OCI-LY1 (cell line): ENCODE data around the gene CIB4.

Experiments
- H2AFZ ChIP-seq: fragments of 200-600 bp; sonication (generic), shearing (Covaris generic); 2 replicates; pipeline ENCODE4 v1.6.0; 2014; ENCODE audit warnings: antibody characterized with exemption, mild to moderate bottlenecking, low read length
- H3F3A ChIP-seq: fragments of 200-600 bp; sonication (generic), shearing (Covaris generic); 2 replicates; pipeline ENCODE4 v1.6.0; 2014; ENCODE audit warnings: mild to moderate bottlenecking, antibody characterized with exemption, low read length, moderate library complexity; ENCODE audit not compliant: insufficient read depth
- H3K27ac ChIP-seq: fragments of 200-600 bp; sonication (generic); 2 replicates; pipeline ENCODE4 v1.5.1; 2014; ENCODE audit warnings: low read length, mixed run types, mild to moderate bottlenecking, low read depth; ENCODE audit not compliant: poor library complexity, severe bottlenecking
- H3K27me3 ChIP-seq: fragments of 200-600 bp; sonication (generic); 2 replicates; pipeline ENCODE4 v1.6.0; 2014; ENCODE audit warnings: antibody characterized with exemption, mild to moderate bottlenecking, low read length, moderate library complexity; ENCODE audit not compliant: insufficient read depth
- H3K36me3 ChIP-seq: fragments of 200-600 bp; sonication (generic); 2 replicates; pipeline ENCODE4 v1.6.1; 2014; ENCODE audit warnings: mild to moderate bottlenecking, antibody characterized with exemption, low read length, moderate library complexity, mixed read lengths; ENCODE audit not compliant: insufficient read depth
- H3K4me1 ChIP-seq: fragments of 200-600 bp; sonication (generic); 2 replicates; pipeline ENCODE4 v1.5.1; 2014; ENCODE audit warnings: mild to moderate bottlenecking, low read length, moderate library complexity; ENCODE audit not compliant: insufficient read depth, severe bottlenecking
- H3K4me2 ChIP-seq: fragments of 200-600 bp; sonication (generic), shearing (Covaris generic); 2 replicates; pipeline ENCODE4 v1.6.1; 2014; ENCODE audit warnings: low read length
- H3K4me3 ChIP-seq: fragments of 200-600 bp; sonication (generic); 2 replicates; pipeline ENCODE4 v1.5.1; 2014; ENCODE audit warnings: low read length, low read depth, mild to moderate bottlenecking, mixed read lengths; ENCODE audit not compliant: poor library complexity, severe bottlenecking
- H3K79me2 ChIP-seq: fragments of 200-600 bp; shearing (Covaris generic); 2 replicates; pipeline ENCODE4 v1.6.1; 2016; ENCODE audit warnings: mixed run types, low read length, mixed read lengths; ENCODE audit not compliant: insufficient read depth
- H3K9ac ChIP-seq: fragments of 200-600 bp; sonication (generic), shearing (Covaris generic); 2 replicates; pipeline ENCODE4 v1.6.1; 2014; ENCODE audit warnings: mild to moderate bottlenecking, low read length, mixed read lengths
- H3K9me2 ChIP-seq: fragments of 200-600 bp; sonication (generic), shearing (Covaris generic); 2 replicates; pipeline ENCODE4 v1.6.1; 2014; ENCODE audit warnings: low read depth, mild to moderate bottlenecking, low read length, mixed read lengths
- H3K9me3 ChIP-seq: fragments of 200-600 bp; shearing (Covaris generic); 2 replicates; pipeline ENCODE4 v1.6.1; 2014; ENCODE audit warnings: low read length, mixed read lengths
- H4K20me1 ChIP-seq: fragments of 200-600 bp; sonication (generic), shearing (Covaris generic); 2 replicates; pipeline ENCODE4 v1.6.0; 2016; ENCODE audit warnings: mild to moderate bottlenecking, low read length; ENCODE audit not compliant: insufficient read depth
- CTCF ChIP-seq: fragments of 200-600 bp; sonication (generic), shearing (Covaris generic); IDR thresholded peaks from 2 replicates; pipeline ENCODE4 v1.5.1; 2017; ENCODE audit warnings: mild to moderate bottlenecking, antibody characterized with exemption, low read length, moderate library complexity, mixed read lengths
- EZH2 ChIP-seq: fragments of 200-600 bp; sonication (generic), shearing (Covaris generic); IDR thresholded peaks from 2 replicates; pipeline ENCODE4 v1.8.0; 2017; ENCODE audit warnings: borderline replicate concordance, mixed run types, mild to moderate bottlenecking, antibody characterized with exemption, low read length, moderate library complexity, mixed read lengths

CIB4 gene

GRCh38 chr2:26580151-26580550, 61.0 kb downstream of the CIB4 start:
- H3K79me2 ChIP-seq, result no peaks in the 10 kb centered on the region

GRCh38 chr2:26579723-26580040, 61.5 kb downstream of the CIB4 start:
- H3K36me3 ChIP-seq, result no peaks in the 10 kb centered on the region
- H3K9me2 ChIP-seq, result no peaks in the 10 kb centered on the region
- H3K27me3 ChIP-seq, result peaks cover 4% of the 10 kb centered on the region; the same call in 1 of the 2 replicates
- no peak overlapping the region for H2AFZ ChIP-seq
- no peak overlapping the region for H3K4me2 ChIP-seq
- H3K27ac ChIP-seq, result no peak overlapping the region
- H3F3A ChIP-seq, result no peaks in the 10 kb centered on the region
- H3K79me2 ChIP-seq, result no peaks in the 10 kb centered on the region
- no peaks in the 10 kb centered on the region for H4K20me1 ChIP-seq
- TF ChIP-seq CTCF, result no peak
- no peak for TF ChIP-seq EZH2
- H3K9ac ChIP-seq, result no peak overlapping the region
- no peaks in the 10 kb centered on the region for H3K4me1 ChIP-seq
- no peaks in the 10 kb centered on the region for H3K9me3 ChIP-seq
- H3K4me3 ChIP-seq, result no peak overlapping the region

More at GRCh38 chr2:26580151-26580550, 61.0 kb downstream of the CIB4 start:
- no peak overlapping the region for H3K27ac ChIP-seq
- H3K9me2 ChIP-seq, result no peaks in the 10 kb centered on the region
- H3K4me1 ChIP-seq, result no peaks in the 10 kb centered on the region
- H3K27me3 ChIP-seq, result peaks cover 4% of the 10 kb centered on the region; the same call in 1 of the 2 replicates
- no peaks in the 10 kb centered on the region for H4K20me1 ChIP-seq
- H3K9me3 ChIP-seq, result no peaks in the 10 kb centered on the region
- TF ChIP-seq CTCF (no peak), EZH2 (no peak)
- H3K4me2 ChIP-seq, result no peak overlapping the region
- H3K36me3 ChIP-seq, result no peaks in the 10 kb centered on the region
- H3K4me3 ChIP-seq, result no peak overlapping the region
- no peaks in the 10 kb centered on the region for H3F3A ChIP-seq
- H2AFZ ChIP-seq, result no peak overlapping the region
- H3K9ac ChIP-seq, result no peak overlapping the region

- H3K9me3 ChIP-seq, result no peaks in the 10 kb centered on the region
- no peak overlapping the region for H3K4me3 ChIP-seq
- peaks cover 4% of the 10 kb centered on the region; the same call in 1 of the 2 replicates for H3K27me3 ChIP-seq
- H3K4me2 ChIP-seq, result no peak overlapping the region
- no peak overlapping the region for H3K9ac ChIP-seq
- H2AFZ ChIP-seq, result no peak overlapping the region
- no peaks in the 10 kb centered on the region for H3K4me1 ChIP-seq
- H3F3A ChIP-seq, result no peaks in the 10 kb centered on the region
- H3K27ac ChIP-seq, result no peak overlapping the region
- H3K9me2 ChIP-seq, result no peaks in the 10 kb centered on the region
- H3K36me3 ChIP-seq, result no peaks in the 10 kb centered on the region
- H4K20me1 ChIP-seq, result no peaks in the 10 kb centered on the region
- no peaks in the 10 kb centered on the region for H3K79me2 ChIP-seq
- TF ChIP-seq EZH2 (no peak), CTCF (no peak)
Observed at GRCh38 chr2:26579025-26579722, 62.0 kb downstream of the CIB4 start.
